Measurements from ENCODE around the gene ATP6V0A1.

DNA sequence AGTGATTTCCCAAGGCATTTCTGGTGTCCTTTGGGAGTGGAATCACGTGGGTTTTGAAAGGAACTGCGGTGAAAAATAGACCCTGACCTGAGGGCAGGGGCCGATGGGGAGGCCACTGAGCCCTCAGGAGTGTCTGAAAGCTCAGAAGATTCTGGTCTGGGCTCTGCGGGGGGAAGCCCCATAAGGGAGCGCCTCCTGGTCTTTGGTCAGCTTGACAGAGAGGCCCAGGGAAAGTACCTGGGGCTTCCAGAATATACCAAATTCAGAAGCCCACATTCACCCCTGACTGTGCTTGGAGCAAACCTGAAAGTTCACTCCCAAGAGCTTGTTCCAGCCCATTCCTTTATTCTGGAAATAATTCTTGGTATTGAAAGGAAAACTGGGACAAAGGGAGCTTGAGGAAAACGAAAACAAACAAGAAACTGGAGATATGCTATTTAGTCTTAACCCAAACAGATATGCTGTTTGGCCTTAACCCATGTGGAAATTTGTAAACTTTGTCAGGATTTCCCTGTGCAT lies 54.1 kb downstream of the ATP6V0A1 start:
- TF ChIP-seq POLR2A (IDR thresholded peaks at IDR 0.05), result no peak
- TF ChIP-seq, protein P1, sequence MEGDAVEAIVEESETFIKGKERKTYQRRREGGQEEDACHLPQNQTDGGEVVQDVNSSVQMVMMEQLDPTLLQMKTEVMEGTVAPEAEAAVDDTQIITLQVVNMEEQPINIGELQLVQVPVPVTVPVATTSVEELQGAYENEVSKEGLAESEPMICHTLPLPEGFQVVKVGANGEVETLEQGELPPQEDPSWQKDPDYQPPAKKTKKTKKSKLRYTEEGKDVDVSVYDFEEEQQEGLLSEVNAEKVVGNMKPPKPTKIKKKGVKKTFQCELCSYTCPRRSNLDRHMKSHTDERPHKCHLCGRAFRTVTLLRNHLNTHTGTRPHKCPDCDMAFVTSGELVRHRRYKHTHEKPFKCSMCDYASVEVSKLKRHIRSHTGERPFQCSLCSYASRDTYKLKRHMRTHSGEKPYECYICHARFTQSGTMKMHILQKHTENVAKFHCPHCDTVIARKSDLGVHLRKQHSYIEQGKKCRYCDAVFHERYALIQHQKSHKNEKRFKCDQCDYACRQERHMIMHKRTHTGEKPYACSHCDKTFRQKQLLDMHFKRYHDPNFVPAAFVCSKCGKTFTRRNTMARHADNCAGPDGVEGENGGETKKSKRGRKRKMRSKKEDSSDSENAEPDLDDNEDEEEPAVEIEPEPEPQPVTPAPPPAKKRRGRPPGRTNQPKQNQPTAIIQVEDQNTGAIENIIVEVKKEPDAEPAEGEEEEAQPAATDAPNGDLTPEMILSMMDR (IDR thresholded peaks at IDR 0.05), result no peak
